GM08714 (cell line): ENCODE results near the gene MDM4.

Experiments used
- H3K4me3 ChIP-seq: fragments of 200-500 bp; sonication (Bioruptor generic); 2 replicates; pipeline ENCODE4 v1.5.1; 2014; ENCODE audit warnings: mild to moderate bottlenecking, low read length, inconsistent platforms
- ZNF274 ChIP-seq: IDR thresholded peaks from 2 replicates; pipeline ENCODE4 v1.6.1; 2012; ENCODE audit warnings: mild to moderate bottlenecking, low read depth, low read length

Gene MDM4, protein sequence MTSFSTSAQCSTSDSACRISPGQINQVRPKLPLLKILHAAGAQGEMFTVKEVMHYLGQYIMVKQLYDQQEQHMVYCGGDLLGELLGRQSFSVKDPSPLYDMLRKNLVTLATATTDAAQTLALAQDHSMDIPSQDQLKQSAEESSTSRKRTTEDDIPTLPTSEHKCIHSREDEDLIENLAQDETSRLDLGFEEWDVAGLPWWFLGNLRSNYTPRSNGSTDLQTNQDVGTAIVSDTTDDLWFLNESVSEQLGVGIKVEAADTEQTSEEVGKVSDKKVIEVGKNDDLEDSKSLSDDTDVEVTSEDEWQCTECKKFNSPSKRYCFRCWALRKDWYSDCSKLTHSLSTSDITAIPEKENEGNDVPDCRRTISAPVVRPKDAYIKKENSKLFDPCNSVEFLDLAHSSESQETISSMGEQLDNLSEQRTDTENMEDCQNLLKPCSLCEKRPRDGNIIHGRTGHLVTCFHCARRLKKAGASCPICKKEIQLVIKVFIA

DNA sequence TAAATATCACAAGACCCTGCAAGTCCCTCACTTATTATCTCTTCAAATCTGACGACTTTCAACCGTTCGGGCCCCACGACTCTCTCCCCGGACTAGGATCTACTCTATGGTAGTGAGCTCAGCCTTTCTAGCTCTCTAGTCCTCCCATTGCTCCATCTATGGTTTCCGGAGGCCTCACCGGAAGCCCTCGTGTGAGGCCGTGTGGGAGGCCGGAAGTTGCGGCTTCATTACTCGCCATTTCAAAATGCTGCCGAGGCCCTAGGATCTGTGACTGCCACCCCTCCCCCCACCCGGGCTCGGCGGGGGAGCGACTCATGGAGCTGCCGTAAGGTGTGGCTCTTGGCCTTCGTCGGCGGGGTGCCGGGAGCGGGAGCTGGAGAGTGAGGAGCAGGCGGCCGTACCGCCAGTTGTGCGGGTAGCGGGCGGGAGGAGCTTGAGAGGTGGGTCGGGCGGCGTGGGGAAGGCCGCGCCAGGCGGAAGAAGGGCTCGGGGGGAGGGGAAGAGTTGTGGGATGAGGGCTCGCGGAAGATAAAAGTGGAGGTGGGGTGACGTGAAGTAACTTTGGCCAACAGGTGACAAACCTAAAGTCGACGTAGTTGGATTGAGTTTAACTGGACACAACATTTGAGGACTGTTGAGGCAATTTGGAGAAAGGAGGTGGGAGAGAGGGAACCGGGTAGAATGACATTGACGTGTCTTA, at the start of gene MDM4:
Gene MDM4, plus strand, starts transcription at position 227 of the 700 bp plus-strand sequence. CDS start 9,113 bp downstream, outside the sequence.
- H3K4me3 ChIP-seq = peak within 1 kb of the TSS; percentile 96
- TF ChIP-seq ZNF274 = no peak

DNA sequence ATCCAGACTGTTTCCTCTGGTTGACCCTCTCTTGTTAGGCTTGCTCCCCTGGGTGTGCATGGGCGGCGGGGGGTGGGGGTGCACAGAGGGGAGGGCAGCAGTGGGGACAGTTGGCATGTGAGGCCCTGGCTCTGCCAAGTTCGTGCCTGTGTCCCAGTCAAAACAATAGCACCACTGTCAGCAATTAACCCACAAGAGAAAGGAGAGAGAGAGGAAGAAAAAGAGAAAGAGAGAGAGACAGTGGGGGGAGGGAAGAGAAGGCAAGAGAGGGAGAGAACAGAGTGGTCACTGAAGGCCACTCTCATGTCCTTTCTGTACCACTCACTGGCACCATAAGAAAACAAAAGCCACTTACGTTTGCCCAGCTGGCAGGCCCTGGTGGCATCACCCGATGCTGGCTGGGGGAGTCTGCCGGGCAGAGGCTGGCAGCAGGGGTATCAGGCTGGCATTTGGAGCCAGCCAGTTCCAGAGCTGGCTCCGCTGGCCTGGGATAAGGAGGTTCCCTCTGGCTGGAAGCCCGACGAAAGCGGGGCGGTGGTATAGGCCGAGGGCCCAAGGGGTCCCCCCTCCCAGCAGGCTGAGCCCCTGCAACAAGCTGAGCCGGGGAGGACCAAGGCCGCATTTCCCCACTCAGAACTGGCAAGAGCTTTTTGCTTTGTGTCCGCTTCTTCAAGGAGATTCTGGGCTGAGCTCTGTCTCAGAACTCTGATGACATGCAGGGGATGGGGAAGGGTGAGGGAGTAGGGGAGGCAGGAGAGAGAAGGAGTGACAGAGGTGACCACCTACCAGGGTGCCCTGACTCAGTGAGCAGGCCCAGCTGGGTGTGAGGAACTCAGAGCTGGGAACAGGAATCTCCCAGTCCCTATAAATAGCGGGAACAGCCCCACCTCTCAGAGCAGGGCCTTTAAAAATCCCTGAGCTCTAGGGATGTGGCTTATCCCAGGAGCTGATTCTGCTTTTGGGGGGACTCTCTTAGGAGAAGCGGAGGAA, 49.5 kb upstream of the MDM4 start:
- H3K4me3 ChIP-seq = no peak overlapping the region

DNA sequence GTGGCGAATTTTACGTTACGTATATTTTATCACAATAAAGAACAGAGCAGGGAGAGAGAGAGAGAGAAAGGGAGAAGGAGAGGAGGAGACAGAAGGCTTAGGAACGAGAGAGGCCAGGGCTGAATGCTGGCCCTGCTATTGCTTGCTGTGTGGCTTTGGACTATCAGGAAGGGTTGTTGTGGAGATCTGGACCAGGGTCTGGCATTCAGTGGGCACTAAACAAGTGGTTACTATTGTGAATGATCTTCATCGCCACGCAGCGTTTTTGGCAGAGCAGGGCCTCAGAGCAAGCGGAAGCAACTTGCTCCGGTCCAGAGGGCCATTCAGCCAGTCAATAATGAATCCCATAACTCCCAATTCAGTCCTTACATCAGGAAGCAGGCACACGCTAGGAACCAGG, 48.0 kb upstream of the MDM4 start:
- no peak for TF ChIP-seq ZNF274
- H3K4me3 ChIP-seq = no peak overlapping the region

More for the DNA sequence above, 49.5 kb upstream of the MDM4 start:
- no peak for TF ChIP-seq ZNF274

DNA sequence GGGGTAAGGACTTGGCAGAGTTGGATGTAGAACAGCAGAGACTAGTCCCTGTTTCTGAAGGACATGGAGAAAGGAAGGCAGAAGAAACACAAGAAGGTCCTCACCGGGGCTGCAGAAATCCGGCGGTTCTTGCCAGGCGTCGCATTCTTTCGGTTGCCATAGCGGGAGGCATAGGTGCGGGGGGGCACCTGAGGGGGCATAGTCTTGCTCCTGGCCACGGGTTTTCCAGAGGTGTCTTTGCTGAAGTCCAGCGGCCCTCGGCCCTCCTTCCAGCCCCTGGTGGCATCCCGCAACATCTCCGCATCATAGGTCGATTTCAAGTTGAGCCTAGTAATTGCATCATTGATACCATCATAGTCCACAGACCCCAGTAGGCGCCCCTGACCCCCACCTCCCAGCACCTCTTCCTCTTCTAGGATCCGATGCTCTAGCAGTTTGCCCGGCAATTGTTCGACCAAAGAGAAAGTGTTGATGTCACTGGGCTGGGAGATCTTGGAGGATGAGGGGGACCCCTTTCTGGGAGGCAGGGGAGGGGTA, 47.4 kb upstream of the MDM4 start:
- no peak overlapping the region for H3K4me3 ChIP-seq
- TF ChIP-seq ZNF274 = no peak

DNA sequence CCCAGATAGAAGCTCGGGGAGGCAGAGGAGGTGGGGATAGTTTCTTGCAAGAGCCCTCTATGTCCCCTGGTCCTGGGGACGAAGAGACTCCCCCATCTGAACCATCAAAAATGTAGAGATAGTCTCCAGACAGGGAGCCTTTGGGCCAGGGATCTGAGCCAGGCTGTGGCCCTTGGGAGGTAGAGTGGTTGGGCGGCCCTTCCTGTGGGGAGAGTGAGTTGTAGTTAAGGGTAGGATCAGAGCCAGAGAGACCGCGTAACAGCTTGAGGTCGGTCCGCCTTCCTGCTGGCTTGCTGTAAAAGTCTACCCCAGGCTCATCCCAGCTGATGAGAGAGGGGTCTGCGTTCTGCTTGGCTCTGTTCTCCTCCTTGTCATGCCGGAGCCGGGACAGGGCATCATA, 46.9 kb upstream of the MDM4 start:
- H3K4me3 ChIP-seq = no peak overlapping the region
- no peak for TF ChIP-seq ZNF274

DNA sequence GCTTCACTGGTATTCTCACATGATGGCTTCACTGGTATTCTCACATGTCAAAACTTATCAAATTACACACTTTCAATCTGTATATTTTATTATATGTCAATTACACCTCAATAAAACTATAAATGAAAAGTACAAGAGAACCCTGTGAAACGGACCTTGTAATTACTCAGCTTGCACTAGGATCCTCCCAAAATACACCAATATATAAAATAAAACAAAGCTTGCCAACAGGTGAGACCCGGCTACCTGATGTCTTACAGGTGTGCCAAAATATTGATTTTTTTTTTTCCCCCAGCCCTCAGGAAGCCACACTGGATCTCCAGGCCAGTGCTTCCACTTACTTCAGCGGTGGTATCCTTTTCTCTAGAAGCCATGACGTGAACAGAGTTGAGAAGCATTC, 44.5 kb upstream of the MDM4 start:
- H3K4me3 ChIP-seq = no peak overlapping the region
- TF ChIP-seq ZNF274 = no peak

DNA sequence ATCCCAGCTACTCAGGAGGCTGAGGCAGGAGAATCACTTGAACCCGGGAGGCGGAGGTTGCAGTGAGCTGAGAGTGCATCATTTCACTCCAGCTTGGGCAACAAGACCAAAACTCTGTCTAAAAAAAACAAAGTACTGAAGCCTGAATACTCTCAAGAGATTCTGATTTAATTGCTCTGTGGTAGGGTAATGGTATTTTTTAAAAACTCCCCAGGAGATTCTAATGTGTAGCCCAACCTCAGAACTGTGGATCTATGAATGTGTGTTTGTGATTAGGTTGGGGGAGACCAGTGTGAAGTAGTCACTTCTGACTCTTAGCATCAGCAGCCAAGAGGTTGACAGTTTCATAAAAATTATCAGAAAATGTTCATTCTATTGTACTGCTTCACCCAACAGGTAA, 43.5 kb upstream of the MDM4 start:
- no peak for TF ChIP-seq ZNF274
- H3K4me3 ChIP-seq = no peak overlapping the region

DNA sequence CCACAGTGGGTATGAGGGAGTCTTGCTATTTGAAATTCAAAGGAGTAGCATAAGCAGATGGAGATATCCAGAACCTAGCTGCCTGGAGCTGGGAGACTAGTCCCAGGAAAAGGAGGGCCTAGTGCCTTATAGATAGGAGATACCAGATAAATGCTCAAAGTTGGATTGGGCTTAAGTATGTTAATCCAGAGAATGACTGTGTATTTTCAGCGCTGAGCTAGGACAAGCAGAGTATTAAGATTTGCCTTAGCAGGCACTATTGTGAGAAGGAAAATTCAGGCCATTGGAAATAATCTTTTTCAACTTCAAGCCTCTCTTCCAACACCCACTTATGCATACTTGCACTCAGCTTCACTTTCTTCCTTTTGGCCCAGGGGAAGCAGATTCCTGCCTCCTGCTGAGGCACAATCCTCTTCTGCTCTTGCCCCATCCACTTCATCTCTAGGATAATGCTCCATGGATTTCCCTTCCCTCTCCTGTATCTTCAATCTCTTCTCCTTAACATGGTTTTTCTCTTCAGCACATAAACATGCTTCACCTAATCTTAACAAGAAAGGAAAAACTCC, 42.7 kb upstream of the MDM4 start:
- no peak overlapping the region for H3K4me3 ChIP-seq
- no peak for TF ChIP-seq ZNF274

DNA sequence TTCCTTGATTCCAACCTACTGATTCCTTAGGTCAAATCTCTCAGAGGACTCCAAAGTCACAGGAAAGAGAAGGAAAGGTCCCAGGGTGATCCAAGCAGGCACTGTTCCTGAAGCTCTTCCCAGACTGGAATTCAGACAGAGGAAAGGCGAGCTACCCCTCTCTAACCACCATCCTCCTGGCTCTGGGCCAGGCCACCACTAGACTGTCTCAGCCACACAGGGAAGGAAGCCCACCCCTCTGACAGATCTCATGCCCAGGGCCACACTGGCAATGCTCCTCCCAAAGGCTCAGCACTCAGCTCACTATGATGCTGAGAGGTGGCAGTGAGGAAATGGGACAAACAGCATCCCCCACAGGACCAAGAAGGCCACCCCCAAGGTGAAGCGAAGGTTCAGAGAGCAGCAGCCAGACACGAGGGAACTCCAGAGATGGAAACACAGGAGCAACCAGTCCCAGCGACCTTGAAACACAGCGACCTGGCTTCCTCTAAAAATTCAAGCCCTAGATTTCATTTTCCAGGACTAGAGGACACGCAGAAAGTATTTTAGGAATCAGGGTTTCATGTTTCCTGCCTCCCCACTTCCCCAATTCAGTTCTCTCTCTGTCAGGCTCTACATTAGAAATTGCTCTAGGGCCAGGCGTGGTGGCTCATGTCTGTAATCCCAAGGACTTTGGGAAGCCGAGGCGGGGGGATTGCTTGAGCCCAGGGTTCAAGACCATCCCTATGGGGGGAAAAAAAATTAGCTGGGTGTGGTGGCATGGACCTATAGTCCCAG, 40.4 kb upstream of the MDM4 start:
- no peak overlapping the region for H3K4me3 ChIP-seq
- no peak for TF ChIP-seq ZNF274

DNA sequence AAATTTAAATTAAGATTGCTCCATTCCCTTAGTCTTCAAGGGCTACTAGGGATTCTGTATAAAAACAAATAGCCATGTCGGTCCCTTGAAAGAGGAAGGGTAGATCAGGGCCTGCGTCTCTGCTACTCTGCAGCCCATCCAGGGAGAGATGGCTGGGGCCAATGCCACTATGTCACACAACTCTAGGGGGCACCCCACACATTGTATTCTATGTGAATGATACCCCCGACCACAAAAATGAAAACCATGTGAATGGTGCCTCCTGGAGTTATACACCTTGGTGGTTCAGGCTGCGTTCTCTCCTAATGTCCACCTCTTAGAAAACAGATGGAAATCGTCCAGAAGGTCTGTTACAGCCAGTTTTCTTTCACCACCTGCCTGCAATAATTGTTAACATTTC, 39.6 kb upstream of the MDM4 start:
- TF ChIP-seq ZNF274 = no peak
- H3K4me3 ChIP-seq = no peak overlapping the region

DNA sequence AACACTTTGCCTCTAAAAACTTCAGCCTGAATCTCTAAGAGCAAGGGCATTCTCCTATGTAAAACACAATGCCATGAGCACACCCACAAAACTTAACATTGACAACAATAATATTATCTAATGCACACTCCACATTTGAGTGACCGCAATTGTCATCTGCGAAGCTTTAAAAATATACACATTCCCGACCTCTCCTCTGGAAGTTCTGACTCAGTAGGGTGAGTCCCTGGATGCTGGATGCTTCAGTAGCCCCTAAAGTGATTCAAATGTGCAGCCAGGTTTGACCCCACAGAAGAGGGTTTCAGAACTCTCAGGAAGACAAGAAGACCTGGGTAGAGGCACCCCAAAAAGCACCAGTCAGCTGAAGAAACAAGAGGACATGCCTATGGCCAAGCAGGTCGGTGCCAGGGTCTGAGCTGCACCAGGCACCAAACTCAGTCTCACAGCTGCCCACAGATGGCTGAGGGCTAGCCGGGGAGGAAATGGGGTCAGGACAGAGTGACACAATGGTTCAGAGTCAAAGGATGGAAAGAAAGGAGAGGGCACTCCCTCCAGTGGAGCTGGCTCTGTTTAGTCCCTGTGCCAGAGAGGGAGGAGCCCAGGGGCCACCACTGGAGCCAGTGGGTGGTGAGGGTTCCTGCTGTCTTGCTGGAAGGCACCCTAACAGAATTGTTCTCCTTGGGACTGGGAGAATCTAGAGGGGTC, 39.0 kb upstream of the MDM4 start:
- TF ChIP-seq ZNF274 = no peak
- no peak overlapping the region for H3K4me3 ChIP-seq

DNA sequence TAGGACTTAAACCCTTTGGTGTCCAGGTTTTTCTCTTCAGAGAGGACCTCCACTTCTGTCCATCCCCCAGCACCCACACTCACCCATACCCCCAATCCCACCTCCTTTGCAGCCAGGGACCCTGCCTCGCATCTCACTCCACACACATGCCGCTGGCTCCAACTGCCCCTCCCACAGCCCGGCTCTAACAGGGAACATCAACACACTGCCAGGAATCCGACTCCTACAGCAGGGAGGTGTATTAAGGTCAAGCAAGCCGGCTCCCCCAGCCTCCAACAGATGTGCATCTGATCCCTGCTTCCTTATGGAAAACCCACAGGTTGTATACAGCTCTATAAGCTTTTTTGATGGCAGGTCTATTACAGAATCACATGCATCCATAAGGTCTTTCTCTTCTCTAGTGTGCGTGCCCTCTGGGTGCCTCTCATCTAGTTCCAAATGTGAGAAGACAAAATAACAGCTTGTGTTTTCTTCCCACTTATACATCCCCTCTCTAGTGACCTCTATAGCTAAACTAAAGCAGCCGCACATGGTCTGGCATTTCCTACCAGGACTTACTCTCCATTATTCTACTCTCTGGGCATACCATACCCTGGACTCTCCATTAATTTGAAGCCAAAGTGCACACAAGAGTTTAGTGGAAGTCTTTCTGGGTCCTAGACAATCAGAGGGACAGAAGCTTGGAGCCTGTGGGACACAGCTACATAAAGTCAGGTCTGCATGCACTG, 37.9 kb upstream of the MDM4 start:
- H3K4me3 ChIP-seq = no peak overlapping the region
- TF ChIP-seq ZNF274 = no peak
